Measurements from ENCODE around the gene AREL1. TPM values are rescaled to one million over a fixed set of nuclear protein-coding genes. Genes with fewer than 3 reads are reported as not detected.
A peak's percentile ranks its signal among the peaks of the same experiment; 100 is the strongest.

AREL1 gene
- total and polyA plus RNA-seq, 10 of the 15 experiments (the other 5 are each of a cell fraction or from before 2014, with no cell fraction given), result 6.2 to 40.4 (median 23.7) TPM

DNA sequence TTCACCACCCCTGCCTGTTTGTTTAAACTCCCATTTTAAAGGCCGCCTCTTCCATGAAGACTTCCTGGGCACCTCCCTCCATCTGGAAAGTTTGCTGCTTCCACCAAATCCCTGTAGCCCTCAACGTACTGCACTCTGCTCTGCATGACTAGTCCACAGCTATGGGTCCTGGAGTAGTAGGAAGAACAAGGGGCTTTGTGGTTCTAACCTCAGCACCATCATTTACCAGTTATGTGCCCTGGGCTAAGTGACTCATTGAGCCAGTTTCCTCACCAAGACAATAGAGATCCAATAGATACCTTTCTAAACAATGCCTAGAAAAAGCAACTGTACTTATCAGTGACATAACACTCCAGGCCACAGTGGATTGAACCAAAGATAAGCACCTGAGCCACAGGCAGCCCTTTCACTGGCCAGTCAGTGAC lies 92.4 kb downstream of the AREL1 start (continued):
- TF ChIP-seq, protein P1, sequence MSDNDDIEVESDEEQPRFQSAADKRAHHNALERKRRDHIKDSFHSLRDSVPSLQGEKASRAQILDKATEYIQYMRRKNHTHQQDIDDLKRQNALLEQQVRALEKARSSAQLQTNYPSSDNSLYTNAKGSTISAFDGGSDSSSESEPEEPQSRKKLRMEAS (IDR thresholded peaks at IDR 0.05; ENCODE audit: low read depth, low read length), result no peak
- TF ChIP-seq TCF7 (IDR thresholded peaks at IDR 0.05; ENCODE audit: borderline replicate concordance) (no peak), TAF1 (IDR thresholded peaks at IDR 0.05; ENCODE audit: borderline replicate concordance, low read depth, low read length) (no peak), PAX5 (IDR thresholded peaks at IDR 0.05; ENCODE audit: borderline replicate concordance, low read depth, low read length) (no peak), MXI1 (IDR thresholded peaks at IDR 0.05; ENCODE audit: low read depth, low read length) (no peak), HDGF (IDR thresholded peaks at IDR 0.05) (no peak), TCF12 (IDR thresholded peaks at IDR 0.05; ENCODE audit: low read depth, low read length) (no peak)

DNA sequence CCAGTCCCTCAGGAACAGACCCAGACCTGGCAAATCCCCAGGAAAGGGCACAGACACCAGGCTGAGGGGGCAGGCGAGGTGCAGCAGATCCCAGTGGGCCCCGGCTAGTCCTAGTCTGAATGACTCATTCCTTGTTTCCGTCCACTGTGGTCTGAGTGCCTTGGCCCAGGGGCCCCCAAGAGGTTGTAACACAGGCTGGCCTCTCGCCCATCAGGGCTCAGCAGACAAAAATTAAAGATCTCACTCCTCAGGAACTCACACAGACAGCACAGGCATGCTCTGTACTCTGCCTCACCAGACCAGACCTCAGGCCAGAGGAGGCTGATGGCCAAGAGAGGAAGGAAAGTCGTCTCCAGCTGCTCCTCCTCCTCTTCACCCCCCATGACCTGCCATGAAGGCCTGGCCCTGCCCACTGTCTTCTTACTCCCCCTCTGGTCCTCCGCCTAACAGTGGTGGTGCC lies 93.2 kb downstream of the AREL1 start:
- H3K36me3 ChIP-seq (ENCODE audit: control insufficient read depth in 2 of 2, insufficient read depth in 2 of 2, low read length in 1 of 2), result no peaks in the 10 kb centered on the region
- no peak overlapping the region for H3K9ac ChIP-seq (ENCODE audit: control insufficient read depth, insufficient read depth, low read length)
- no peaks in the 10 kb centered on the region for H3K9me3 ChIP-seq (replicated peaks; ENCODE audit: control insufficient read depth, insufficient read depth, low read length)
- RAD21 ChIA-PET (ENCODE audit: unreplicated experiment), result no interaction called here
- POLR2A ChIA-PET, result no interaction called here
- 33% methylated on average over 6 of the region's 6 CpGs for WGBS (ENCODE audit: insufficient coverage, insufficient replicate concordance, low lambda C conversion rate, missing lambda C conversion rate)
- intact Hi-C loops (cut with micrococcal nuclease; ENCODE audit: unreplicated experiment), result no loop called here
- CTCF ChIA-PET, result interaction anchor here (1.2 to 3.4 kb wide), 6 partner anchors 9 to 241 kb away, joined by 3 to 29 read pairs (median 3); partner anchors contain the start of gene YLPM1
- H3K4me1 ChIP-seq (ENCODE audit: control insufficient read depth, insufficient read depth, low read length), result peaks cover 20% of the 10 kb centered on the region
- no peak overlapping the region for H3K4me3 ChIP-seq
- H3K27ac ChIP-seq (ENCODE audit: control insufficient read depth, insufficient read depth), result no peak overlapping the region
- no peak for FAIRE-seq
- H4K20me1 ChIP-seq (ENCODE audit: control insufficient read depth, insufficient read depth), result no peaks in the 10 kb centered on the region
- no peak for TF ChIP-seq IKZF2 (IDR thresholded peaks at IDR 0.05)
- TF ChIP-seq TCF7 (IDR thresholded peaks at IDR 0.05; ENCODE audit: borderline replicate concordance), result no peak
- no peak for TF ChIP-seq RFX5 (IDR thresholded peaks at IDR 0.05; ENCODE audit: low read depth, low read length)
- no peak for TF ChIP-seq SPI1 (IDR thresholded peaks at IDR 0.05; ENCODE audit: borderline replicate concordance, insufficient read depth, low read depth, low read length)
- no peak for TF ChIP-seq DPF2 (IDR thresholded peaks at IDR 0.05)
- no peaks in the 10 kb centered on the region; a peak in 1 of 4 replicates for H3K27me3 ChIP-seq (replicated peaks in 1 of 2; ENCODE audit: control insufficient read depth in 2 of 2, insufficient read depth in 2 of 2, low read length in 1 of 2)
- in situ Hi-C loops (cut with MboI), result no loop called here
- no peak overlapping the region for H3K4me2 ChIP-seq (ENCODE audit: control insufficient read depth, insufficient read depth)
- no peaks in the 10 kb centered on the region for H3K79me2 ChIP-seq (ENCODE audit: control insufficient read depth, insufficient read depth, low read length)
- no TSS peak for BruUV-seq (replicated peaks)
- peak; percentile 36 for ATAC-seq
- no peak overlapping the region for H2AFZ ChIP-seq (ENCODE audit: control insufficient read depth, low read depth, low read length)
- DNase-seq (ENCODE audit: low read depth, low spot score), result no peak
- SMC1A ChIA-PET (ENCODE audit: uncharacterized antibody, unreplicated experiment), result interaction anchor here (1.1 to 2.2 kb wide), 2 partner anchors 9 to 10 kb away, joined by 6 to 9 read pairs; no protein-coding TSS in a partner anchor

Data from GM12878 (cell line).